T-helper 9 cell (primary cell): ENCODE results near the gene GET4.
"Not testable (repeated sequence)": the region's sequence is repeated elsewhere in the genome, so short reads cannot be mapped to it uniquely, and the experiment has no call there.

ENCODE experiments used
- DNase-seq: peaks from one replicate; pipeline ENCODE4 v3.0.0-alpha.2; 2020

Gene GET4

DNA sequence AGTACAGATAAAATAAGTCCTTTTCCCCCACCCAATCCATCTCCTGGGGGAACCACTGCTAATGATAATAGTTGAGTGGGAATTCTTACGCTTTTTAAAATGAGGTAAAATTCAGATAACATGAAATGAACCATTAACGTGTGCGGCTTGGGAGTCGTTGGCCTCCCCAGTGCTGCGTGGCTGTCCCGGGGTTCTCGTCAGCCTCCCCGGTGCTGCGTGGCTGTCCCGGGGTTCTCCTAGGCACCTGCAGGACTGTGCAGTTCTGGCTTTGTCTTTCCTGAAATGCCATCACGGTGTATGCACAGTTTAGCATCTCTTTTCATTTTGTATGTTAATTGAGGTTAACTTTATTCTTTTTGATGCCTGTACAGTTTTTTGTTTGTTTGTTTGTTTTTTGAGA is 30.6 kb upstream of the GET4 start:
- DNase-seq = no peak

- not testable (repeated sequence) for DNase-seq
These were observed 29.2 kb upstream of the GET4 start for GRCh38 chr7:846958-847650.

- DNase-seq = not testable (repeated sequence)
These were observed 28.6 kb upstream of the GET4 start for GRCh38 chr7:847728-848127.

GRCh38 chr7:849145-849544 is 27.2 kb upstream of the GET4 start:
- no peak for DNase-seq

DNA sequence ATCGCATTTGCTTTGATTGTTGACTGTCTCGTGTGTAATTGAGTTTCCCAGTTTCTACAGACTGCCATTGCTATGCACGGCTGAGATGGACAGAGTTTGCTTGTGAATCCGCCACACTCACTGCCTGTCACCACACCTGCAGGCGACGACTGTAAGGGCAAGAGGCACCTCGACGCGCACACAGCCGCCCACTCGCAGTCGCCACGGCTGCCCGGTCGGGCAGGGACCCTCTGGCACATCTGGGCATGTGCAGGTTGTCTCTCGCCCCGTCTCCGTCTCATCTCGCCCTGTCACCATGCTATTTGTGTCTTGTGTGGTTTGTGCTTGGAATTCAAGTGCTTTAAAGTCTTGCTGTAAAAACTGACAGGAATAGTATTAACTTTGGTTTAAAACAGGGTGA is 26.6 kb upstream of the GET4 start:
- no peak for DNase-seq

DNA sequence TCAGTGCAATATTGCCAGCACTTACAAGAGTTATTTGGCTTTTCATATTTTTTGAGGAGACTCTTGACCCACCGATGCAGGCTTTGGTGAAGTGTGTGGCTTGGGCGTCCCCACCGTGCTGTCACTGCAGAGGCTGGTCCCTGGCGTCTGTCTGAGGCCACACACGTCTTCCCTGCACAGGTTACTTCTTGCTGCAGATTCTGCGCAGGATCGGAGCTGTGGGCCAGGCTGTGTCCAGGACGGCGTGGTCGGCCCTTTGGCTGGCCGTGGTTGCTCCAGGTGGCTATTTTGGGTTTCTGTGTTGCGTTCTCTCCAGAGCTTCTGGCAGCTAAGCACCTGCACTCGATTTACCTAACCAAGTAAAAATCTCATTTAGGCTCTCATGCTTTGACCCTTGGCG is 25.1 kb upstream of the GET4 start:
- DNase-seq = no peak

DNA sequence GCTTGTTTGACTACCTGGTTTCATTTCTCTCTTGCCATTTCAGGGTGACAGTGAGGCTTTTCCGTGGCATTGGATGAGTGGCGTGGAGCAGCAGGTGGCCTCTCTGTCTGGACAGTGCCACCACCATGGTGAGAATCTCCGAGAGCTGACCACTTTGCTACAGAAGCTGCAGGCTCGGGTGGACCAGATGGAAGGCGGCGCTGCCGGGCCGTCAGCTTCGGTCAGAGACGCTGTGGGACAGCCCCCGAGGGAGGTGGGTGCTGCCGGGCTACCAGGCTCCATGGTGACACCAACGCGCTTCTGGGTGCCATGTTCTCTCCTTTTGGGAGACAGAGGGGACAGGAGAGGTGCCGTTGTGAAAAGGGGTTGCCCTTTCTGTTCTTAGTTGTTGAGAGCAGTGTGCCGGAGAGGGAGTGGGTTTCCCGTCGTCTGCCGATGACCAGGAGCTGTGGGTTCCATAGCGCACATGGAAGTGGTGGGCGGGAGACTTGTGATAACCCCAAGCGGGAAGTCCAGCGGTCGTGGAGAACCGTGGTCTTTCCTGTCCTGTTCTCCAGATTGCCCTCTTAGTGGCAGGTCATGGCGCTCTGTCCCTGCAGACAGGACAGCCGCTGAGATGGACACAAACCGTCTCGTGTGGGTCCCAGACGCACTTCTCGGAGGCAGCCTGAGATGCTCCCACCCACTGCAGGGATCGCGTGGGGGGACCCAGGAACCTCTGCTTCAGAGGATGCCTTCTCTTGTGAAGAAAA is 22.8 kb upstream of the GET4 start:
- no peak for DNase-seq

DNA sequence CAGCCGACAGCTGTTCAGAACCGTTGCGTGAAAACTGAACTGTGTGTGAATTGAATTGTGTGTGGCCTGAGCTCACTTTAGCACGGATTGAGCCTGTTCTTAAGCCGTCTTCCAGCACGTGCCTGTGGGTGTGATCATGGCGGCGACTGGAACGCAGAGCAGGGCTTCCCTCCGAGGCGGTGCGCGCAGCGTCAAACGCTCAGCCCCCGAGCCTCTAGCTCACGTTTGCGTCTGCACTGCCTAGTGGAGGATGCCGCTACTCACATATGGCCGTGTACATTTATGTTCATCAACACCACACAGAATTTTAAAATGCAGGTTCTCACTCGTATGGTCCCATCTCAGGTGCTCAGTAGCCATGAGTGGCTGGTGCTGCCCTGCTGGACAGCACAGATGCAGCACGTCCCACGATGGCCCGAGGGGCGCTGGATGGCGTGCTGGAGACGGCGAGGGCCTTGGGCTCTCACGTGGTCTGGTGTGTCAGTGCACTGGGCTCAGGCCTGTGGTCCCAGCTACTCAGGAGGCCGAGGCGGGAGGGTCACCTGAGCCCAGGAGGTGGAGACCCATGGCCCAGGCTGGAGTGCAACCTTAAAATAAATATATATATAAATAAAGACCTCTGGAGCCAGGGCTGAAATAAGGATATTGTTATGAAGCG is 22.1 kb upstream of the GET4 start:
- DNase-seq = no peak

GRCh38 chr7:855686-856369 is 20.5 kb upstream of the GET4 start:
- no peak for DNase-seq

GRCh38 chr7:856444-857095 is 19.8 kb upstream of the GET4 start:
- DNase-seq = no peak

- no peak for DNase-seq
These were observed 18.7 kb upstream of the GET4 start for GRCh38 chr7:857661-858060.

GRCh38 chr7:859359-860030 is 16.9 kb upstream of the GET4 start:
- no peak for DNase-seq

- no peak for DNase-seq
These were observed 16.2 kb upstream of the GET4 start for GRCh38 chr7:860149-860548.

DNA sequence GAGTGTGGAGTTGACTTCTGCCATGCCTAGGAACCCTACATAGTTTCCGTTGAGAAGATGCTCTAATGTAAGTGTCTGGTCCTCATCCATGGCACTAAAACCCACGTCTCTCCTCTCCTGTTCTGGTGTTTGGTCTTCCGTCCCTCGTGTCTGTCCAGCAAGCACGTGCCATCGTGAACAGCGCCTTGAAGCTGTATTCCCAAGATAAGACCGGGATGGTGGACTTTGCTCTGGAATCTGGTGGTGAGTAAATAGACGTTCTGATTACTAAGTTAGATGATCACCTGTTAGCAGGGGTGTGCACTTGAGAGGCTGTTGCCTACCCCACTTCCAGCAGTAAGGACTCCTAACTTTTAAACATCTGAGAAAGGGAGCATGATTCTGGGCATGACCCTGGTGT is 15.1 kb upstream of the GET4 start:
- no peak for DNase-seq

DNA sequence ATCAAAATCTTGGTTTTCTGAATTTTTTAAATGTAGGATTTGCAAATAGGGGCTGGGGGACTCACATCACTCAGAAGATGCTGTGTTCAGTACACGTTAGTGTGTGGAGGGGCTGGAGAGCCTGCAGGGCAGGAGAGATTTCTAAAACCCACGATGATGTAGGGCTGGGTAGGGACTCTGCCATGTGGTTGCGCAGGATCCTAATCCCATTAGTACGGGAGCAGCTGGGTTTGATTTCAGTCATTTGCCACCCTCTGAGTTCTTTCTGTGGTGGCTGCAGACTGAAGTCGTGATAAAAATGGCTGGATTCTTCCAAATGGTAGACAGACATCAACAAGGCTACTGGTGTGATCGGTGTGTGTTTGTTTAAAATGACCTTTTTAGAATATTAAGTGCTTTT is 14.2 kb upstream of the GET4 start:
- DNase-seq = no peak

DNA sequence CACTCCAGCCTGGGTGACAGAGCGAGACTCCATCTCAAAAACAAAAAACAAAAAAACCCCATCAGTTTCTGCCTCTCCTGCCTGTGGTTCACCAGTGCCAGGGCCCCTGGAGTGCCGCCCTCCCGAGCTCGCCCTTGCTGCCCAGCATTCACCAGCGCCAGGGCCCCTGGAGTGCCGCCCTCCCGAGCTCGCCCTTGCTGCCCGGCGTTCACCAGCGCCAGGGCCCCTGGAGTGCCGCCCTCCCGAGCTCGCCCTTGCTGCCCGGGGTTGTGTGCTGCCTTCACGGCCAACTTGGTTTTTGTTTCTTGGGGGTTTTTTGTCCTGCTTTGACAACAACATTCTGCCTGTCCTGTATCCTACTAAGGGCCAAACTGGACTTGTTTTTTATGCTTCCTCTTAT is 13.2 kb upstream of the GET4 start:
- no peak for DNase-seq

DNA sequence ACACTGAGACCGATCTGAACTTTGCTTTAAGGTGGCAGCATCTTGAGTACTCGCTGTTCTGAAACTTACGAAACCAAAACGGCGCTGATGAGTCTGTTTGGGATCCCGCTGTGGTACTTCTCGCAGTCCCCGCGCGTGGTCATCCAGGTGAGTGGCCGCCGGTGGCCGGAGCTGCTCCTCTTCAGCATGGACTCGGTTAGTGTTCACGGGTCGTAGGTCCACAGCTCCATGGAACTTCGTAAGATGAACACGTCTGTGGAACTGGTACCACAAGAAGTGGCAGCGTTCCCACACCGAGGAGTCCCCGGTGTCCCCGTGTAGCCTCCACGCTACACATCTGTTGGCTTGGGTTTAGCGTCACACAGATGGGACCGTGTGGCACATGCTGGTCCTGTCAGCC is 10.4 kb upstream of the GET4 start:
- DNase-seq = no peak

GRCh38 chr7:867001-867405 is 9.4 kb upstream of the GET4 start:
- DNase-seq = no peak

- no peak for DNase-seq
These were observed 8.8 kb upstream of the GET4 start for GRCh38 chr7:867406-868188.

DNA sequence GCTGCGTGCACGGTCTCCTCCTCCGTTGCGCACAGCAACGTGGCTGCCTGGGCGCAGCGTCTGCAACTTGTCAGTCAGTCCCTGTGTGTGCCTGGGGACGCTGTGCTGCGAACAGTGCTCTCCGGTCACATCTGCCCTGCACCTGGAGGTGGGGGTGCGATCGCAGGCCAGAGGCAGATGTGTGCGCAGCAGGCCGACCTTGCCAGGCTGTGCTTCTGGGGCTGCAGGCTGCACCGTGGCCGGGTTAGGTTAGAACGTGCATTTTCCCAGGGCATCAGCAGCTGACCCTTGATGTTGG is 8.2 kb upstream of the GET4 start:
- DNase-seq = no peak

DNA sequence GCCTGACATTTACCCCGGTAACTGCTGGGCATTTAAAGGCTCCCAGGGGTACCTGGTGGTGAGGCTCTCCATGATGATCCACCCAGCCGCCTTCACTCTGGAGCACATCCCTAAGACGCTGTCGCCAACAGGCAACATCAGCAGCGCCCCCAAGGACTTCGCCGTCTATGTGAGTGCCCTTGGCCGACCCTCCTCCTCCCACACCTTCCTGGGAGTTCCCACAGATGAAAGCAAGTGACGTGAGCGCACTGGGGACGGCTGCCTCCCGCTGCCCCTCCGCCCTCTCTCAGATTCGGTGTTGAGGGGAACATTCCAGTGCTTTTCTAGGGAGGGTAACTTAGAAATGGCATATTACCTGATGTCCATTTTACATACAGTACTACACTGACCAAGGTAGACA is 7.0 kb upstream of the GET4 start:
- DNase-seq = no peak
